Immature natural killer cell (primary cell): ENCODE measurements around the gene ZHX3. TPM values are rescaled to one million over a fixed set of nuclear protein-coding genes. Genes with fewer than 3 reads are reported as not detected.

ENCODE experiments used
- DNase-seq, 3 donors: peaks; one replicate each; pipeline ENCODE4 v3.0.0; 2022; ENCODE audit warnings: mixed read lengths in 1 of 3
- H3K27ac Mint-ChIP-seq, 6 donors: one replicate each; pipeline ENCODE4 v1.8.0; 2020; ENCODE audit warnings: mixed read lengths in 6 of 6, mild to moderate bottlenecking in 5 of 6, inconsistent platforms in 4 of 6, moderate library complexity in 3 of 6
- H3K27me3 Mint-ChIP-seq, 3 donors: one replicate each; pipeline ENCODE4 v1.8.0; 2020 to 2021; ENCODE audit warnings: low read depth in 3 of 3, mild to moderate bottlenecking in 3 of 3, mixed read lengths in 3 of 3, moderate library complexity in 3 of 3, inconsistent platforms in 1 of 3
- H3K36me3 Mint-ChIP-seq, 3 donors: one replicate each; pipeline ENCODE4 v1.8.0; 2020; ENCODE audit warnings: mixed read lengths in 3 of 3, inconsistent platforms in 2 of 3, mild to moderate bottlenecking in 2 of 3
- H3K4me1 Mint-ChIP-seq, 2 donors: one replicate each; pipeline ENCODE4 v1.8.0; 2020; ENCODE audit warnings: inconsistent platforms in 2 of 2, mild to moderate bottlenecking in 2 of 2, mixed read lengths in 2 of 2, moderate library complexity in 1 of 2
- H3K4me3 Mint-ChIP-seq, 5 donors: one replicate each; pipeline ENCODE4 v1.8.0; 2020; ENCODE audit warnings: mild to moderate bottlenecking in 5 of 5, mixed read lengths in 5 of 5, inconsistent platforms in 3 of 5, moderate library complexity in 3 of 5
- H3K9me3 Mint-ChIP-seq, 6 donors: one replicate each; pipeline ENCODE4 v1.8.0; 2020; ENCODE audit warnings: mild to moderate bottlenecking in 6 of 6, mixed read lengths in 6 of 6, inconsistent platforms in 4 of 6, moderate library complexity in 3 of 6
- polyA plus RNA-seq, 3 donors: library from polyadenylated mRNA; unstranded; fragments of 300-500 nt; fragmentation: Illumina TruSeq; gene quantifications; one replicate each; pipeline ENCODE4 v1.2.3, GENCODE V29; 2021

Gene ZHX3
- polyA plus RNA-seq, 3 donors from 2014 or later: 2.1 to 3.9 (median 3.3) TPM

- peaks cover 16 to 27% (median 22%) of the 10 kb centered on the region in 3 donors for H3K36me3 Mint-ChIP-seq
- H3K9me3 Mint-ChIP-seq: peaks cover 6 to 14% (median 10%) of the 10 kb centered on the region in 6 donors
- DNase-seq: no peak
- H3K27ac Mint-ChIP-seq: no peak overlapping the region
- no peaks in the 10 kb centered on the region for H3K4me1 Mint-ChIP-seq
- peaks cover 0 to 6% (median 3%) of the 10 kb centered on the region in 3 donors for H3K27me3 Mint-ChIP-seq
- no peak overlapping the region for H3K4me3 Mint-ChIP-seq
These were observed 115.8 kb downstream of the ZHX3 start for GRCh38 chr20:41201760-41202159.

- Mint-ChIP-seq H3K36me3 (peaks cover 16 to 27% (median 22%) of the 10 kb centered on the region in 3 donors), H3K27me3 (peaks cover 0 to 6% (median 3%) of the 10 kb centered on the region in 3 donors), H3K4me3 (no peak overlapping the region), H3K9me3 (peaks cover 6 to 14% (median 10%) of the 10 kb centered on the region in 6 donors), H3K4me1 (no peaks in the 10 kb centered on the region), H3K27ac (no peak overlapping the region)
- no peak for DNase-seq
These were observed 116.9 kb downstream of the ZHX3 start for GRCh38 chr20:41200446-41201202.

- H3K36me3 Mint-ChIP-seq: peaks cover 23 to 25% (median 25%) of the 10 kb centered on the region in 3 donors
- H3K27ac Mint-ChIP-seq: no peak overlapping the region
- H3K27me3 Mint-ChIP-seq: peaks cover 0 to 4% (median 3%) of the 10 kb centered on the region in 3 donors
- H3K4me3 Mint-ChIP-seq: no peak overlapping the region
- peaks cover 6 to 14% (median 10%) of the 10 kb centered on the region in 6 donors for H3K9me3 Mint-ChIP-seq
- no peak for DNase-seq
- H3K4me1 Mint-ChIP-seq: no peaks in the 10 kb centered on the region
These were observed 119.1 kb downstream of the ZHX3 start for GRCh38 chr20:41198443-41198842.

GRCh38 chr20:41196653-41197225 lies 120.8 kb downstream of the ZHX3 start:
- peaks cover 6 to 21% (median 12%) of the 10 kb centered on the region in 6 donors for H3K9me3 Mint-ChIP-seq
- no peaks in the 10 kb centered on the region for H3K4me1 Mint-ChIP-seq
- no peak overlapping the region for H3K4me3 Mint-ChIP-seq
- H3K36me3 Mint-ChIP-seq: peaks cover 22 to 29% (median 25%) of the 10 kb centered on the region in 3 donors
- DNase-seq: no peak
- no peak overlapping the region for H3K27ac Mint-ChIP-seq
- H3K27me3 Mint-ChIP-seq: peaks cover 0 to 4% (median 3%) of the 10 kb centered on the region in 3 donors

DNA sequence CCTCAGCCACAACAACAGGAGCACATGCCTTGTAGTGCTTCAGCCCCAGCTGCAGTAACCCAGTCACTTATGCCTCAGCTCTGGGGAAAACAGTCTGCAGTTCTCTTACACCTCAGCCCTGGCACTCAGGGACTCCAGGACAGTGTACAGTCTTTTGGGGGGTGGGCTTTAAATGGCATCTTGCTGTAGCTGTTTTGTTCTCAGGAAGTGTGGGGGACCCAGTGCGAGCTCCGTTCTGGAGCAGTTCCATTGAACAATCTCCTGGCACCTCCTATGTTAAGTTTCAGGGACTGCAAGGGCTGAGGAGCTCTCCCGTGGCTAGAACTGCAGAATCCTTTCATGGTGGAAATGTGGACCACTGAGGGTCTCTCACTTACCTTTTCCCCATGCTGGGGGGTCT lies 125.0 kb downstream of the ZHX3 start:
- DNase-seq: no peak
- peaks cover 15 to 33% (median 17%) of the 10 kb centered on the region in 6 donors for H3K9me3 Mint-ChIP-seq
- H3K27ac Mint-ChIP-seq: no peak overlapping the region
- H3K36me3 Mint-ChIP-seq: peaks cover 16 to 36% (median 25%) of the 10 kb centered on the region in 3 donors
- H3K4me3 Mint-ChIP-seq: no peak overlapping the region
- peaks cover 0 to 2% (median 0%) of the 10 kb centered on the region in 3 donors for H3K27me3 Mint-ChIP-seq
- peaks cover under 1 to 2% of the 10 kb centered on the region in 2 donors for H3K4me1 Mint-ChIP-seq

- no peak for DNase-seq
- H3K4me3 Mint-ChIP-seq: no peak overlapping the region
- H3K9me3 Mint-ChIP-seq: peaks cover 15 to 33% (median 17%) of the 10 kb centered on the region in 6 donors
- H3K27me3 Mint-ChIP-seq: peaks cover 0 to 2% (median 0%) of the 10 kb centered on the region in 3 donors
- H3K27ac Mint-ChIP-seq: no peak overlapping the region
- H3K36me3 Mint-ChIP-seq: peaks cover 16 to 36% (median 23%) of the 10 kb centered on the region in 3 donors
- H3K4me1 Mint-ChIP-seq: peaks cover 4 to 8% of the 10 kb centered on the region in 2 donors
These were observed 125.7 kb downstream of the ZHX3 start for GRCh38 chr20:41191562-41192500.

GRCh38 chr20:41187668-41188067 lies 129.9 kb downstream of the ZHX3 start:
- H3K4me3 Mint-ChIP-seq: no peak overlapping the region
- H3K27me3 Mint-ChIP-seq: peaks cover 0 to 2% (median 0%) of the 10 kb centered on the region in 3 donors
- peaks cover 13 to 24% of the 10 kb centered on the region in 2 donors for H3K4me1 Mint-ChIP-seq
- H3K9me3 Mint-ChIP-seq: peaks cover 9 to 28% (median 15%) of the 10 kb centered on the region in 6 donors
- DNase-seq: no peak
- H3K27ac Mint-ChIP-seq: peak overlapping the region in 1 of 6 donors; percentile 73
- peaks cover 8 to 27% (median 19%) of the 10 kb centered on the region in 3 donors for H3K36me3 Mint-ChIP-seq

DNA sequence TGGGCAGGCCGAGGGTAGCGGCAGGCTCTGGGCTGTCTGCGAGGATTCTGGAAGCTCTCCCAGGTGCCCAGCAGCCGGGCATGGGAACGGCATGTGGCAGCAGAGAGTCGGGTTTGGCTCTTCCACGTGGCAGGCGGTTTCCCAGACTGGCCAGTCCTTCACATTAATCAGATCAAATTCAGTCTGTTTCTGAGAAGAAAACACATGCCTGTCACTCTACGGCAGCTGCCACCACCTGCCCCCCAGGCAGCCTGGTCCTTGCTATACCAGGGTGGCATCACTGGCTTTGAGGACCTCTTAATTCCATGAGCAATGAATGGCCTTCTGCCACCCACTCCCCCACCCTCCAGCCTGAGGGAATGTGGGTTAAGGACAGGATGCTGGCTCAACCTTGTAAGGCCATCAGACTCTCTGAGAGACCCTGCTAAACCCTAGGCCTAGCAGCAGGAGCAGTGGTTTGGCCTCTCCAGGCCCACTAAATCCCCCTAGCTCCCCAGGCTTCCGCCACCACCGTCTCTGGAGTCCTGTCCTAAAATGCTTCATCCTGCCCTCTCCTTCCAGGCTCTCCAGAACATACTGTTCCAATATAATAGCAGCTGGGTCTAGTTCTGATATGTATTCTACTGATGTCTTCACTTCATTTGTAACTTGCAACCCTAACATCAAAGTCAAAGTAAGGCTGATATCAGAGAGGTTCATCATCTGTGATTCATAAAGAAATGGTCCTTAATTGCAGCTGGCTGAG lies 132.3 kb downstream of the ZHX3 start:
- peaks cover 3 to 11% (median 3%) of the 10 kb centered on the region in 6 donors for H3K9me3 Mint-ChIP-seq
- H3K27me3 Mint-ChIP-seq: peaks cover 0 to 2% (median 0%) of the 10 kb centered on the region in 3 donors
- no peak overlapping the region for H3K27ac Mint-ChIP-seq
- no peak overlapping the region for H3K4me3 Mint-ChIP-seq
- H3K4me1 Mint-ChIP-seq: peaks cover 15 to 24% of the 10 kb centered on the region in 2 donors
- H3K36me3 Mint-ChIP-seq: peaks cover 0 to 13% (median 5%) of the 10 kb centered on the region in 3 donors
- no peak for DNase-seq

DNA sequence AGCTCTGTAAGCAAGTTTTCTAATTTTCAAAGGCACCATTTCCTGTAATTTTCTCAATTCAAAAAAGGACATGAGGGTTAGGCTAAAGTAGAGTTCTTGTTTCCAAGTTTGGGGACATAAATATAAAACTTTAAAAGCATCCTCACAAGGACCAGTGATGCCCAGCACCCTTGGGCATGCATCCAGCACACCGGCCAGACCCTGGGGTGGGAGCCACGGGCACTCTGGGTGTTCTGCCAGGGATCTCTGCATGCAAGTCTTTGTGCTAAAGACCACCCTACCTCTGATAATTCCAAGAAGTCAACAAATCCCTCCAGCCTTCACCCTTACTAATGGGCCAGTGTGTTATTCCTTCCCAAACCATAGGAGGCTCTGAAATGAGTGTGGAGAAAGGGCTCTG lies 133.7 kb downstream of the ZHX3 start:
- H3K36me3 Mint-ChIP-seq: peaks cover 0 to 6% (median 0%) of the 10 kb centered on the region in 3 donors
- H3K9me3 Mint-ChIP-seq: no peaks in the 10 kb centered on the region
- peaks cover 15 to 24% of the 10 kb centered on the region in 2 donors for H3K4me1 Mint-ChIP-seq
- no peak for DNase-seq
- peaks cover 0 to 2% (median 0%) of the 10 kb centered on the region in 3 donors for H3K27me3 Mint-ChIP-seq
- H3K4me3 Mint-ChIP-seq: no peak overlapping the region
- H3K27ac Mint-ChIP-seq: no peak overlapping the region

DNA sequence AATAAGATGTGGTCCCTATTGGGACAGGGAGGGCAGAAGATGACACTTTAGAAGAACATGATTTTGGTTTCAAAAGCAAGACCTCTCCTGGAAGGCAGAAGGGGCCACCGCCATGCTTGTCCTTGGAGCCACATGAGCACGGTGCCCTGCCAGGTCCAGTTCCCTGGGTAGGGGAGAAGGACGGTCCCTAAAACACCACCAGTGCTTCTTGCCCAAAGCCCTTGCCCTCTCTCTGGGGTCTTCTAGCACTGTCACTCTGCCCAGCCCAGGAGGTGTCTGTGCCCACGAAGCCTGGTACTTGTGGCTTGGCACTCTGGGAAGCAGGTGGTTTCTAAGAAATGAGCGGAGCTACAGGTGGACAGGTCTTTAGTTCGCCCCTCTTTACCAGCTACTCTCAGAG lies 134.1 kb downstream of the ZHX3 start:
- Mint-ChIP-seq H3K27ac (no peak overlapping the region), H3K27me3 (peaks cover 0 to 2% (median 0%) of the 10 kb centered on the region in 3 donors), H3K36me3 (peaks cover 0 to 4% (median 0%) of the 10 kb centered on the region in 3 donors), H3K4me1 (peaks cover 15 to 24% of the 10 kb centered on the region in 2 donors), H3K4me3 (no peak overlapping the region), H3K9me3 (no peaks in the 10 kb centered on the region)
- no peak for DNase-seq

- no peaks in the 10 kb centered on the region for H3K9me3 Mint-ChIP-seq
- no peak for DNase-seq
- peaks cover 14 to 22% of the 10 kb centered on the region in 2 donors for H3K4me1 Mint-ChIP-seq
- peaks cover 0 to 2% (median 0%) of the 10 kb centered on the region in 3 donors for H3K27me3 Mint-ChIP-seq
- peak overlapping the region in 1 of 6 donors; percentile 40 for H3K27ac Mint-ChIP-seq
- no peak overlapping the region for H3K4me3 Mint-ChIP-seq
- H3K36me3 Mint-ChIP-seq: peaks cover 0 to 4% (median 0%) of the 10 kb centered on the region in 3 donors
These were observed 135.0 kb downstream of the ZHX3 start for GRCh38 chr20:41182296-41183212.

GRCh38 chr20:41181567-41181966 lies 136.0 kb downstream of the ZHX3 start:
- H3K9me3 Mint-ChIP-seq: no peaks in the 10 kb centered on the region
- H3K27ac Mint-ChIP-seq: peak overlapping the region in 2 of 6 donors; percentile 8 to 40
- DNase-seq: no peak
- peaks cover 0 to 2% (median 0%) of the 10 kb centered on the region in 3 donors for H3K27me3 Mint-ChIP-seq
- no peak overlapping the region for H3K4me3 Mint-ChIP-seq
- peaks cover 2 to 4% (median 2%) of the 10 kb centered on the region in 3 donors for H3K36me3 Mint-ChIP-seq
- H3K4me1 Mint-ChIP-seq: peaks cover 8 to 13% of the 10 kb centered on the region in 2 donors
